HepG2 (cell line): ENCODE results near the gene SSX2IP. TPM values are rescaled to one million over a fixed set of nuclear protein-coding genes. Genes with fewer than 3 reads are reported as not detected.

Experiments used
- ATAC-seq: fragments of 200-7000 bp; cut with Tn5 transposase; 3 replicates; pipeline ENCODE4 v1.9.1; 2020; ENCODE audit warnings: mild to moderate bottlenecking, moderate library complexity
- BruUV-seq: library from RNA; stranded (reverse); fragments of 400-500 nt; replicated peaks from 2 replicates; lab custom pipeline; 2021; lab: Mats Ljungman, UMichigan
- CTCF ChIA-PET: fragments of 300-600 bp; formaldehyde crosslinking; extraction: SDS; loops from one replicate; lab custom pipeline; 2021; ENCODE audit warnings: low total read pairs, inconsistent platforms, low intra/inter-chr PET ratio; lab: Yijun Ruan, JAX
- POLR2A ChIA-PET: fragments of 350-600 bp; sonication (Branson Sonifier 250); formaldehyde crosslinking; loops from one replicate; lab custom pipeline; 2020; ENCODE audit warnings: antibody characterized with exemption, inconsistent platforms; lab: Yijun Ruan, JAX
- DNase-seq: peaks from one replicate; pipeline ENCODE4 v3.0.0-alpha.2; 2015; ENCODE audit warnings: low spot score
- FAIRE-seq: peaks from 3 replicates; lab custom pipeline; 2011; peaks lifted over from hg19 to GRCh38; lab: Jason Lieb, UNC
- H2AFZ ChIP-seq: one replicate; pipeline ENCODE4 v1.6.1; 2011; ENCODE audit warnings: low read length, inconsistent platforms
- H3K27ac ChIP-seq: fragments of 300-600 bp; 3 replicates; pipeline ENCODE4 v1.8.0; 2011; ENCODE audit warnings: mixed run types, mild to moderate bottlenecking, mixed read lengths, low read length, inconsistent platforms; ENCODE audit not compliant: insufficient read depth; ENCODE audit errors: extremely low read length
- H3K27me3 ChIP-seq, 2 experiments: fragments of 200-600 bp in 1 of 2; 2 replicates in 1 of 2; 3 replicates in 1 of 2; pipeline versions ENCODE4 v1.6.0 to v1.8.0; 2011; ENCODE audit warnings: low read length in 2 of 2, mild to moderate bottlenecking in 2 of 2, moderate library complexity in 2 of 2, inconsistent platforms in 1 of 2; ENCODE audit not compliant: insufficient read depth in 2 of 2, control insufficient read depth in 1 of 2
- H3K36me3 ChIP-seq, 2 experiments: fragments of 200-600 bp in 1 of 2; replicated peaks in 1 of 2; 2 replicates in 1 of 2; 3 replicates in 1 of 2; pipeline versions ENCODE4 v1.5.1 to v1.8.0; 2011; ENCODE audit warnings: low read length in 2 of 2, inconsistent platforms in 1 of 2; ENCODE audit not compliant: insufficient read depth in 2 of 2, control insufficient read depth in 1 of 2
- H3K4me1 ChIP-seq: 2 replicates; pipeline ENCODE4 v1.5.1; 2012; ENCODE audit warnings: low read length, inconsistent platforms; ENCODE audit not compliant: insufficient read depth
- H3K4me2 ChIP-seq: 2 replicates; pipeline ENCODE4 v1.6.0; 2011; ENCODE audit warnings: low read depth, low read length, inconsistent platforms
- H3K4me3 ChIP-seq, 3 experiments: fragments of 200-600 bp in 1 of 3; sonication (generic), shearing (Covaris generic) in 1 of 3; replicated peaks in 1 of 3; 2 replicates each; pipeline ENCODE4 v1.5.1; 2011 to 2016; ENCODE audit warnings: low read length in 3 of 3, inconsistent platforms in 2 of 3, low read depth in 2 of 3, mild to moderate bottlenecking in 2 of 3, control low read depth in 1 of 3, mixed read lengths in 1 of 3; ENCODE audit not compliant: insufficient read depth in 1 of 3
- H3K79me2 ChIP-seq: one replicate; pipeline ENCODE4 v1.6.1; 2011; ENCODE audit warnings: low read length, inconsistent platforms; ENCODE audit not compliant: insufficient read depth
- H3K9ac ChIP-seq: 2 replicates; pipeline ENCODE4 v1.6.0; 2011; ENCODE audit warnings: mild to moderate bottlenecking, low read depth, low read length, inconsistent platforms; ENCODE audit not compliant: insufficient read depth
- H3K9me3 ChIP-seq: 2 replicates; pipeline ENCODE4 v1.5.1; 2012; ENCODE audit warnings: mild to moderate bottlenecking, low read length
- H4K20me1 ChIP-seq: 2 replicates; pipeline ENCODE4 v1.6.0; 2011; ENCODE audit warnings: inconsistent platforms, mild to moderate bottlenecking, low read length, moderate library complexity; ENCODE audit not compliant: insufficient read depth
- ATAD3A ChIP-seq: sonication (generic); formaldehyde crosslinking; IDR thresholded peaks from 2 replicates; pipeline ENCODE4 v1.4.0; 2020; ENCODE audit warnings: missing genetic modification reagents
- ATF7-NPFF ChIP-seq: sonication (generic); formaldehyde crosslinking; IDR thresholded peaks from 2 replicates; pipeline ENCODE4 v1.8.1; 2023; ENCODE audit warnings: mild to moderate bottlenecking, low read depth, missing genetic modification reagents, moderate library complexity
- CCAR2 ChIP-seq: fragments of 200-400 bp; formaldehyde crosslinking; optimal IDR thresholded peaks from 2 replicates; pipeline ENCODE3; 2018; ENCODE audit warnings: low read depth, mild to moderate bottlenecking, low read length, moderate library complexity
- ELF1 ChIP-seq: sonication (generic); formaldehyde crosslinking; IDR thresholded peaks from 2 replicates; pipeline ENCODE4 v1.4.0; 2020; ENCODE audit warnings: missing genetic modification reagents
- ZNF780A ChIP-seq: sonication (generic); formaldehyde crosslinking; IDR thresholded peaks from 2 replicates; pipeline ENCODE4 v1.8.0; 2022; ENCODE audit warnings: mild to moderate bottlenecking, missing genetic modification reagents, moderate library complexity
- WGBS: methylation state at CpG from one replicate; pipeline ENCODE4 v1.1.6; 2017; ENCODE audit warnings: low lambda C conversion rate; 5-methylcytosine and 5-hydroxymethylcytosine counted together
- in situ Hi-C: cut with HindIII; loops from 2 replicates; pipeline ENCODE4 v1.10.0; 2017; ENCODE audit warnings: low pct_unique_long_range_greater_than_20kb; ENCODE audit not compliant: extremely low pct_ligation_motif_present
- intact Hi-C: fragments of 100-400 bp; cut with micrococcal nuclease; formaldehyde crosslinking; loops from one replicate; pipeline ENCODE4 v1.10.0; 2022; ENCODE audit not compliant: unreplicated experiment
- polyA plus RNA-seq, 8 experiments: library from polyadenylated mRNA; depleted of rRNA in 3 of 8; stranded (reverse) in 7 of 8; unstranded in 1 of 8; fragments of >200 nt; fragmentation: Illumina TruSeq in 4 of 8; extraction: Trizol in 4 of 8; gene quantifications; 2 replicates each; pipeline versions ENCODE4 v1.2.1 to v1.2.3, GENCODE V29; 2011 to 2016; ENCODE audit warnings: low read depth in 4 of 8, missing spikeins in 1 of 8, mixed read lengths in 1 of 8; ENCODE audit not compliant: insufficient read depth in 1 of 8
- total RNA-seq, 5 experiments: library from RNA; depleted of rRNA; stranded (reverse); fragments of >200 nt; fragmentation: Illumina TruSeq; extraction: Trizol; gene quantifications; 2 replicates each; pipeline ENCODE4 v1.2.3, GENCODE V29; 2016; ENCODE audit warnings: low read depth in 1 of 5
- TF ChIP-seq, protein P1 (sequence below): IDR thresholded peaks from 2 replicates; pipeline ENCODE4 v1.6.1; 2012; ENCODE audit warnings: low read length, improper control_type of control experiment

The SSX2IP gene
- total and polyA plus RNA-seq, 2 of the 13 experiments (the other 11 are each of a cell fraction or from before 2014, with no cell fraction given), result 2.7 to 23.7 TPM

DNA sequence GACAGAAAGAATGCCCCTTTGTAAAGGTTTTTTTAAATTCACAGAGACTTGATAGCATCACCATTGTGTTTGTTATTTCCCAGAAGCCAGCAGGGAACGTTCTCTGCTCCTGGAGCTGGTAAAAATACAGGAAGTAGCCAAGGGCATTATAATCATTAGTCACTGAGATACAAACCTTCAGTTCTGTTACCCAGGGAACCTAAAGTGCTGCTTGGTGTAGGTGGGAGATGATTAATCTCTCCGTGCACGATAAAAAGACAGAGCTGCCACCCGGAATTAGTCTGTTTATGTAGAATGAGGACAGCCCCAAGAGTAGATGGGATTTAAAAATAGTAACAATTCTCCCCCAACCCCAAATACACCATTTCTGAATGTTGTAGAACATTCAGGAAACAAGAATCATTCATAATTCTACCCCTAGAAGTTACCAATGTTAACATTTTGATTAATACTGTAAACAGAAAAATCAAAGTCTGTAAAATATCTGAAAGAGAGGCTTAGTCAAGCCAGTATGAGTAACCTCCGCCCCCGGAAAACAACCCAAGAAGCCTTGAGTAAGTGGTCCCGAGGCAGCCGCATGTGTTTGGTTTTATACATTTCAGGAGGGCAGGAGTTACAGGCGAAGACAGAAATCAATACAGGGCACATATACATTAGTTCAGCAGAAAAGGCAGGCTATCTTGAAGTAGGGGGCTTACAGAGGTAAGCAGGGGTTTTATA lies 70.7 kb downstream of the SSX2IP start:
- BruUV-seq, result no TSS peak

More for the DNA sequence above, 70.7 kb downstream of the SSX2IP start:
- in situ Hi-C loops (loop anchor here (25.0 kb wide), 2 partner anchors 482 to 682 kb away; partner anchors contain the start of gene PRKACB), intact Hi-C loops (no loop called here)
- FAIRE-seq (no peak), DNase-seq (peak; percentile 9), ATAC-seq (no peak)
- Histone ChIP-seq H3K9ac (no peak overlapping the region), H2AFZ (peak overlapping the region; percentile 9), H3K4me2 (peak overlapping the region; percentile 24; the same call in 1 of the 2 replicates), H3K9me3 (peaks cover 7% of the 10 kb centered on the region), H3K4me1 (peaks cover 19% of the 10 kb centered on the region), H4K20me1 (no peaks in the 10 kb centered on the region), H3K4me3 (no peak overlapping the region), H3K36me3 (no peaks in the 10 kb centered on the region), H3K79me2 (no peaks in the 10 kb centered on the region), H3K27ac (no peak overlapping the region), H3K27me3 (peaks cover 2 to 3% of the 10 kb centered on the region in 2 experiments; a peak in 1 of 5 replicates)
- 29% methylated on average over 9 of the region's 9 CpGs for WGBS
- POLR2A ChIA-PET, result no interaction called here
- TF ChIP-seq, protein P1, sequence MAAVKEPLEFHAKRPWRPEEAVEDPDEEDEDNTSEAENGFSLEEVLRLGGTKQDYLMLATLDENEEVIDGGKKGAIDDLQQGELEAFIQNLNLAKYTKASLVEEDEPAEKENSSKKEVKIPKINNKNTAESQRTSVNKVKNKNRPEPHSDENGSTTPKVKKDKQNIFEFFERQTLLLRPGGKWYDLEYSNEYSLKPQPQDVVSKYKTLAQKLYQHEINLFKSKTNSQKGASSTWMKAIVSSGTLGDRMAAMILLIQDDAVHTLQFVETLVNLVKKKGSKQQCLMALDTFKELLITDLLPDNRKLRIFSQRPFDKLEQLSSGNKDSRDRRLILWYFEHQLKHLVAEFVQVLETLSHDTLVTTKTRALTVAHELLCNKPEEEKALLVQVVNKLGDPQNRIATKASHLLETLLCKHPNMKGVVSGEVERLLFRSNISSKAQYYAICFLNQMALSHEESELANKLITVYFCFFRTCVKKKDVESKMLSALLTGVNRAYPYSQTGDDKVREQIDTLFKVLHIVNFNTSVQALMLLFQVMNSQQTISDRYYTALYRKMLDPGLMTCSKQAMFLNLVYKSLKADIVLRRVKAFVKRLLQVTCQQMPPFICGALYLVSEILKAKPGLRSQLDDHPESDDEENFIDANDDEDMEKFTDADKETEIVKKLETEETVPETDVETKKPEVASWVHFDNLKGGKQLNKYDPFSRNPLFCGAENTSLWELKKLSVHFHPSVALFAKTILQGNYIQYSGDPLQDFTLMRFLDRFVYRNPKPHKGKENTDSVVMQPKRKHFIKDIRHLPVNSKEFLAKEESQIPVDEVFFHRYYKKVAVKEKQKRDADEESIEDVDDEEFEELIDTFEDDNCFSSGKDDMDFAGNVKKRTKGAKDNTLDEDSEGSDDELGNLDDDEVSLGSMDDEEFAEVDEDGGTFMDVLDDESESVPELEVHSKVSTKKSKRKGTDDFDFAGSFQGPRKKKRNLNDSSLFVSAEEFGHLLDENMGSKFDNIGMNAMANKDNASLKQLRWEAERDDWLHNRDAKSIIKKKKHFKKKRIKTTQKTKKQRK, result no peak
- TF ChIP-seq ATF7-NPFF (CRISPR knock-in tag) (no peak), ELF1 (0 out of 2 replicates have a peak, but pooled peaks have one; percentile 17), CCAR2 (no peak), ZNF780A (CRISPR knock-in tag) (no peak), ATAD3A (no peak)
- CTCF ChIA-PET, result no interaction called here
